Body of pancreas (tissue), 4 donors: ENCODE measurements around the gene PTPRN2.

Experiments used
- POLR2A ChIP-seq, 3 donors: fragments of 450-650 bp; IDR thresholded peaks; one replicate each; pipeline ENCODE4 v1.6.1; 2016; ENCODE audit warnings: antibody characterized with exemption in 3 of 3, mild to moderate bottlenecking in 2 of 3
- TF ChIP-seq, protein P1 (sequence below), 7 experiments: fragments of 450-650 bp in 4 of 7; fragments of 200-600 bp in 3 of 7; sonication (generic) in 3 of 7; IDR thresholded peaks; one replicate each; pipeline ENCODE4 v1.5.1; 2016 to 2019; ENCODE audit warnings: antibody characterized with exemption in 7 of 7

DNA sequence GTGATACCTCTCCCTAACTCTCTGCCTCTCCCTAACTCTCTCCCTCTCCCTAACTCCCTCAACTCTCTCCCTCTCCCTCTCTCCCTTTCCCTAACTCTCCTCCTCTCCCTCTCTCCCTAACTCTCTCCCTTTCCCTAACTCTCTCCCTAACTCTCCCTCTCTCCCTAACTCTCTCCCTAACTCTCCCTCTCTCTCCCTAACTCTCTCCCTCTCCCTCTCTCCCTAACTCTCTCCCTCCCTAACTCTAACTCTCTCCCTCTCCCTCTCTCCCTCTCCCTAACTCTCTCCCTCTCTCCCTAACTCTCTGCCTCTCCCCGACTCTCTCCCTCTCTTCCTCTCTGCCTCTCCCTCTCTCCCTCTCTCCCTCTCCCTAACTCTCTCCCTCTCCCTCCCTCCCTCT lies 2.0 kb upstream of the PTPRN2 start:
- TF ChIP-seq POLR2A (IDR thresholded peaks at IDR 0.05): no peak
- TF ChIP-seq, protein P1, sequence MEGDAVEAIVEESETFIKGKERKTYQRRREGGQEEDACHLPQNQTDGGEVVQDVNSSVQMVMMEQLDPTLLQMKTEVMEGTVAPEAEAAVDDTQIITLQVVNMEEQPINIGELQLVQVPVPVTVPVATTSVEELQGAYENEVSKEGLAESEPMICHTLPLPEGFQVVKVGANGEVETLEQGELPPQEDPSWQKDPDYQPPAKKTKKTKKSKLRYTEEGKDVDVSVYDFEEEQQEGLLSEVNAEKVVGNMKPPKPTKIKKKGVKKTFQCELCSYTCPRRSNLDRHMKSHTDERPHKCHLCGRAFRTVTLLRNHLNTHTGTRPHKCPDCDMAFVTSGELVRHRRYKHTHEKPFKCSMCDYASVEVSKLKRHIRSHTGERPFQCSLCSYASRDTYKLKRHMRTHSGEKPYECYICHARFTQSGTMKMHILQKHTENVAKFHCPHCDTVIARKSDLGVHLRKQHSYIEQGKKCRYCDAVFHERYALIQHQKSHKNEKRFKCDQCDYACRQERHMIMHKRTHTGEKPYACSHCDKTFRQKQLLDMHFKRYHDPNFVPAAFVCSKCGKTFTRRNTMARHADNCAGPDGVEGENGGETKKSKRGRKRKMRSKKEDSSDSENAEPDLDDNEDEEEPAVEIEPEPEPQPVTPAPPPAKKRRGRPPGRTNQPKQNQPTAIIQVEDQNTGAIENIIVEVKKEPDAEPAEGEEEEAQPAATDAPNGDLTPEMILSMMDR (IDR thresholded peaks at IDR 0.05): no peak
